Stimulated activated CD4-positive, alpha-beta T cell treated with anti-CD3 and anti-CD28 coated beads, TNF-alpha, amount 100 ng/mL, for 48 hours (primary cell): ENCODE results near the gene AXIN1.
A peak's percentile ranks its signal among the peaks of the same experiment; 100 is the strongest.
"Not testable (repeated sequence)": the region's sequence is repeated elsewhere in the genome, so short reads cannot be mapped to it uniquely, and the experiment has no call there.

Experiments
- DNase-seq, 3 donors: peaks; one replicate each; pipeline ENCODE4 v3.0.0-alpha.2; 2020; ENCODE audit warnings: low read depth in 3 of 3

The AXIN1 gene

DNA sequence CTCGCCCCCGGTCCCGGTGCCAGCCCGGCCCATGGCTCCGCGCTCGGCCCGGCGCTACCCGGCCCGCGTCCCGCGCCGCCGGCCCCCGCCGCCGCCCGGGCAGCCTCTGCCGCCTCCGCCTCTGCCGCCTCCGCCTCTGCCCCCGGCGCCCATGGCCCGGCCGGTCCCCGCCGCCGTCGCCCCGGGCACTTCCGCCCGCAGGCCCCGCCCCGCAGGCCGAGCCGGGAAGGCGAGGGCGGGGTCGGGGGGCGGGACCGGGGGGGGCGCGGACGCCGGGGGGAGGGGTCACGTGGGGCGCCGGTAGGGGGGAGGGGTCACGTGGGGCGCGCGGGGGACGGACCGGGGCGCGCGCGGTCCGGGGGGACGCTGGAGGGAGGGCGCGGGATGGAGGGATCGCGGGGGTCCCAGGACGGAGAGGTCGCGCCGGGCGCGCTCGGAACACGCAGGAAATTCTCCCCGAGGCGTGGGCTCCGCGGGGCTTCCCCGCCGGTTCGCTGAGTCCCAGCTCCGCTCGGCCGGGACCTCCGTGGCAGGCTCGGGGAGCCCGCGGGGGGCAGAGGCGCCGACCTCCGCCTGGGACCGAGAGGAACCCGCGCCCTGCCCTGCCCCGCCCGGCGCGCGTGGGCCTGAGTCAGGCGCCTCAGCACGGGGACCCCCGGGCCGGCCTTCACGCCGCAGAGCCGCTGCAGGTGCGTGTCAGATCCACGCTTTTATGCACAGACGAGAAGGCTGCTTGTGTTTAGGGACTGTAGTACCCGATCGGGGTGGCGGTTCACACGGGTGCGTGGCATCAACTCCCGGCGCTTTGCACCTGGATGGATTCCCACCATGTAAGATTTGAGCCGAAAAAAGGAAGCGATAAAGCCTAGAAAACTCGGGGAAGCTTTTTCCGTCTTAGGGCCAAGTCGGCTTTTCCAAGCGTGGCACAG lies 29.5 kb upstream of the AXIN1 start, which contains the start of gene PGAP6:
PGAP6 (minus strand) TSS at position 190 of the 929 bp plus-strand sequence; CDS start at position 33, 157 bp downstream.
- peak in 2 of 3 donors; percentile 45 to 51 for DNase-seq

DNA sequence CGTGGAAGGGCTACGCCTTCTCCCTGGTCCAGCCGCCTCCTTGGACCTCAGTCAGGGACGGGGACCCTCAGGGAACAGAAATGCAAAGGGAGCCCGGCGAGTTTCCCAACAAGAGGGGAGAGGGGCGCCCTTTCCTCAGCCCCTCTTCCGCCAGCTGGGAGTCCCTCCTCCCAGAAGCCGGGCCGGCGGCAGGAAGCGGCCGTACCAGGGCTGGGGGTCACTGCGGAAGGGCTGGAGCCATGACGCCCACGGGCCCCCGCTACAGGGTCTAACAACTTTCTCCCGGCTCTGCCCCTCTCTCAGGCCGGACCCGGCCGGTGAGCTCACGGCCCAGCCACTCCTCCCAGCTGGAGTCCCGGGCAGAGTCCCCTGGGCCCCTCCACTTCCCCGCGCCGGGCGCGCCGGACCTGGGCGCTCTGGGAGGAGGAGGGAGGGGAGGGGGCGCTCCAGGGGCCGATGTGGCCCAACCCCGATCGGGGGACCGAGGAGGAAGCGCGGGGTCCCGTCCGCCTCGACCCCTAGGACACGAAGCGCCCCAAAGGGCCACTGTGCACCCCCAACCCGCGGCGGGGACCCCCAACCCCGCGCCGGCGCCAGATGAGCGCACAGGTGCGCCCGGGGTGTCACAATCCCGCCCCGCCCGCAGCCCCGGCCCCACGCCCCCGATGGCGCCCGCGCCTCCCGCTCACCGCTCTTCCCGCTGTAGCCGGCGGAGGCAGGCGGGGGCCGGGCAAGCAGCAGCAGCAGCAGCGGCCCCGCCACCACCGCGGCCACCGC lies 28.7 kb upstream of the AXIN1 start:
- DNase-seq, result no peak

DNA sequence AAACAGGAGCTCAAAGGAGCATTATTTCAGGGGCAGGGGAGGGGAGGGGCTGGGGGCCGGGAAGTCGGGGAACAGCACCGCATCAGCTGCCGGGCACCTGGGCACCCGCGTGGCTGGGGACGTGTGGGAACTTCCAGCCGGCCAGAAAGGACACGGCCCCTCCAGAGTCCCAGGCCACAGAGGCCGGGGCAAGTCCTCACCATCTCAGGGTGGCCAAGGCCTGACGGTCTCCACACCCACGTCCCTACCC lies 28.2 kb upstream of the AXIN1 start:
- DNase-seq, result no peak

DNA sequence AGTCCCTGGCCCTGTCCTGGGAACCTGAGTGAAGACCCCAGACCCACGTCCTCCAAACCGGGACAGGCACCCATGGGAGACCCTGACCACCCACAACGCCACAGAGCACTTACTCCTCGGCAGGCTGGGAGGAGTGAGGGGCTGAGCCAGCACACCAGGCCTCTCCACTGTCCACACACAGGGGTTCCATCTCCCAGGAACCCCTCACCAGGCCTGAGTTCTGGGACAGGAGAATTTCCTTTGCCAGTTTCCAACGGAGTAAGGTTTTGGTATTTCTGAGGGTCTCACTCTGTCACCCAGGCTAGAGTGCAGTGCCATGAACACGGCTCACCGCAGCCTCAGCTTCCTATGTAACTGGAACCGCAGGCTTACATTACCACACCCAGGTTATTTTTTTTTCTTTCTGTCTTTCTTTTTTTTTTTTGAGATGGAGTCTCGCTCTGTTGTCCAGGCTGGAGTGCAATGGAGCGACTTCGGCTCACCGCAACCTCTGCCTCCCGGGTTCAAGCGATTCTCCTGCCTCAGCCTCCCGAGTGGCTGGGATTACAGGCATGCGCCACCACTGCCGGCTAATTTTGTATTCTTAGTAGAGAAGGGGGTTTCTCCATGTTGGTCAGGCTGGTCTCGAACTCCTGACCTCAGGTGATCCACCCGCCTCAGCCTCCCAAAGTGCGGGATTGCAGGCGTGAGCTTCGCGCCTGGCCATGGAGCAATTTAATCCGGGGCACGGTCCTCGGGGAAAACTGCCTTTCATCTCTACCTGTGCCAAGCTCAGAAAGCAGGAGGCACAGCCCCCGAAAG lies 27.6 kb upstream of the AXIN1 start:
- no peak for DNase-seq

DNA sequence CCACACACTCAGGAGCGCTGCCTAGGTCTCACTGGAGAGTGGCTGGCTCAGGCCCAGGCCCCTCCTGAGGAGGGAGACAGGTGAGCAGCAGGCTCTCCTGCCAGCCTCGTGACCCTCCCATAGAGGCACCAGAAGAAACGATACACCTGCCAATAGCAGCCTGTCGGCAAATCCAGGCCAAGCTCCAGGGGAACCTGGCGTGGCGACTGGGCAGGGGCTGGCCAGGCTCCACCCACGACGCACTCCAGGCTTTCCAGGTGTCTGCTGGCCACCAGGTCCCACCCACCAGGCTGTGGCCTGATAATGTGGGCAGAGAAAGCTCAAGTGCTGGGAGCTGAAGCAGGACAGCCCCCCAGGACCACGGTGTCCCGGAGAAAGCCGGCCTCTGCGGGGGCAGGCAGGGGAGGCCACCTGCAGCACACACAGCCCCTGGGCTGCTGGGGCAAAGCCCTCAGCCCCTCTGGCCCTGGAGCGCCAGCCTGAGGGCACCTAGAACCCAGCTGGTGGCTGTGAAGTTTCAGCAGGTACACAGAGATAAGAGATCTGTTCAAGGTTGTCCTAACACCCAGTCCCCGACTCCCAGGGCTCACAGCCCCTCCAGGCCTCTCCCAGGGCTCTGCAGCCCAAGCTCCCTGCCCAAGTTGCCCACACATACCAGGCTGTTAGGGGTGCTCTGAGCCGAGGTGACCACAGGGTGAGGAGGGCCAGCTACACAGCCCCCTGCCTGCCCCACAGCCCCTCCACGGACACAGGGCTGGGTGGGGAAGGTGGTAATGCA lies 26.8 kb upstream of the AXIN1 start:
- no peak for DNase-seq

DNA sequence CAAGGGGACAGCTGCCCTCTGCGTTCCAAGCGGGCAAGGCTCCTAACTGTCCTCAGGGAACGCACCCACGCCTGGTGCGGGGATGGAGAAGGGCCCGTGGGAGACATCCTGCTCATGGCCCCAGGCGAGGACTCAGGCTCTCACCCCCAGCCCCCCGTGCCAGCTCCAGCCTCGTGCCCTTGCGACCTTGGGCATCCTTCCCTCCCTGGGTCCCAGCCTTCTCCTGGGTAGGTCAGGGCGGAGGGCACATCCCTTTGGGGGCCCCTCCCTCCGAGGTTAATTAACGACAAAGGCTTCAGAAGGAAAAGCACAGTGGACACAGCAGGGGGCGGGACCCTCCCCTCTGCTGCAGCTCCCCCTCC lies 26.3 kb upstream of the AXIN1 start:
- DNase-seq, result no peak

DNA sequence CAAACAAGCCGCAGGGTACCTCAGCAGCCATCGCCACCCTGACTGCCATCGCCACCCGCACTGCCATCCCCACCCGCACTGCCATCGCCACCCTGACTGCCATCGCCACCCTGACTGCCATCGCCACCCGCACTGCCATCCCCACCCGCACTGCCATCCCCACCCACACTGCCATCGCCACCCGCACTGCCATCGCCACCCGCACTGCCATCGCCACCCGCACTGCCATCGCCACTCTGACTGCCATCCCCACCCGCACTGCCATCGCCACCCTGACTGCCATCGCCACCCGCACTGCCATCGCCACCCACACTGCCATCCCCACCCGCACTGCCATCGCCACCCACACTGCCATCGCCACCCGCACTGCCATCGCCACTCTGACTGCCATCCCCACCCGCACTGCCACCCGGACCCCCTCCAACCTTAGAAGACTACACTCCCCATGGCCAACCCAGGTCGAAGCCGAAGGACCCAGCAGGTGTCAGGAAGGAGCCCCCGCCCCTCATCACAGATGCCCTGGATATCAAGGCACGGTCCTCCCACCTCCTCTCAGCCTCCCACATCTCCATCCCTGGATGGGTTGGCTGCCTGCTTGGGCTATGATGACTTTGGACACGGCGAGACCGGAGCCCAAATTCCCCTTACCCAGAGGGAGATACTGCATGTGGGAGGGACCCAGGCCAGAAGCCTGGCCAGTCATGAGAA lies 25.7 kb upstream of the AXIN1 start:
- DNase-seq, result not testable (repeated sequence)

DNA sequence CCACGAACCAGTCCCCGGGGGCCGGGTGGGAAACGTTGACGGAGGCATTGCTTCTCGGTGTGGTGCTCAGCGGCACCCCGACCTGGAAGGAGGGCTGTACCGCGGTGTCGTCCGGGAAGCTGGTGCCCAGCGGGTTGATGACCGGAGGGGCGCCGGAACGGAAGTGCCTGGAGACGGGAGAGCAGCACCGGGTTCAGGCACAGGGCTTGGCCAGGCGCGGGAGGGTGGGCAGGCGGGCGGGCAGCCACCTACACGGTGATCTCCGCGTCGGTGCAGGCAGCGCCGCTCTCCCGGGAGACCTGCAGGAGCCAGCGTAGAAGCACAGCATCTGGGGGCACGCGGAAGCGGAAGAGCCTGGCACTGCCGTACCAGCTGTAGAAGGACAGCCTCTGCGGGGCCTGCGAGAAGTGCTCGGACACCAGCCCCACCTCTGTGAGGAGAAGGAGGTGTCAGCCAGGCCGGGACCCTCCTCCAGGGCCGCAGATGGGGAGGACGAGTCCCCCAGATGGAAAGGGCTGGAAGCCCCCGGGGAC lies 25.0 kb upstream of the AXIN1 start:
- DNase-seq, result no peak

DNA sequence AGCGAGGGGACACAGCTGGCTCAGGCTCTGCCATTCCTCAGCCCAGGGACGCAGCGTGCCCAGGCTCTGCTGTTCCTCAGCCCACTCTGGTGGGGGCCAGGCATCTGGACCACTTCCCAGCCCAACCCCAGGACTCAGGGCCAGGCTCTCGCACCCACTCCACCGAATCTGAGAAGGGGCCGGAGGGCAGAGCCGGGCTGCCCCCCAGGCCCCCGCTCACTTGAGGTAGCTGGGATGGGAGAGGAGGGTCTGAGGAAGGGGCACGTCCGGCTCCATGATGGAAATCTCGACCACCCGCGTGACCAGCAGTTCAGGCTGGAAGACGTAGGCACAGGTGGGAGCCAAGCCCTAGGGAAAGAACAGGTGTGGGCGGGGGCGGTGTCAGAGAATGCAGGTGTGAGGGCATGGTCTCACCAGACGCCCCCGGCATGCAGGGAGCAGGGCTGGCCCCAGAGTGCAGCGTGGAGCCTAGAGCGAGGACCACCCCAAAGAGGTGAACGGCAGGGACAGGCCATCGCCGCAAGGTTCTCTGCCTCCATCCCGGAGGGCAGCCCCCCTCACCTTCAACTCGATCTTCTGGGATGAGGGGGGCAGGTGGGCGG lies 24.4 kb upstream of the AXIN1 start:
- DNase-seq, result no peak

DNA sequence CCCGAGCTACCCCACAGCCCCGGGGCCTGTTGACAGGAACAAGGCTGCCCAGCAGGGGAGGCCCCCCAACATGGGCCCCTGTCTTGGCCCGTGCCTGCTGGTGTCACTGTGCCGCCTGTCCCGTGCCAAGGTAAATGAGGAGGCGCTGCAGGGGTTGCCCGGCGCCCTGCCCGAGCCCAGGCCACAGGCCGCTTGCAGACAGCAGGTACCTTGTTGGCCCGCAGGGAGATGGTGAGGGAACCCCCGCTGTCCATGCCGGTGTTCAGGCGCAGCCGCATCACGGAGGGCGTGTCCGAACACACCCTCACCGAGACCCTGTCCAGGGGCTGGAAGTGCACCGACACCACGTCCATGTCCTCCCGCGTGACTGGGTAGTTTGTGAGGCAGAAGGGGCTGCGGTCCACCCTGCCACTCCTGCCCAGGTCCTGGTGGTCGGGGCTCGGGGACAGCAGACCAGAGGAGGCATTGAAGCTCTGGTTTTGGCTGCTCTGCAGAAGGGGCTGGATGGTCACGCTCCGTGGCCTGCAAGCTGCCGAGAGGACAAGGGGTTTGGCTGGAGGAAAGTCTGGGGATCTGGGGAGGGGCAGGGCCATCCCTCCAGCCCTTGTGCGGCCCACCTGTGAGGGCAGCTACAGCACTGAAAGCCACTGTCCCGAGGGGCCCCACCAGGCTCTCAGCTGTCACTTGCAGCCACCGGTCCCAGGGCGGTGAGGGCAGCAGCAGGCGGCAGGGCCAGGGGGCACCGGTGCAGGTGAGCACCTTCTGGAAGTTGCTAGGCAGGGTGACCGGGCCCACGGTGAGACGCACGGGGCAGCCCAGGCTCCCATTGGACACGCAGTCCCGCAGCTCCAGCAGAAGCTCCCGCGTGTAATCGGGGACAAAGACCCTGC lies 23.6 kb upstream of the AXIN1 start:
- DNase-seq, result no peak

DNA sequence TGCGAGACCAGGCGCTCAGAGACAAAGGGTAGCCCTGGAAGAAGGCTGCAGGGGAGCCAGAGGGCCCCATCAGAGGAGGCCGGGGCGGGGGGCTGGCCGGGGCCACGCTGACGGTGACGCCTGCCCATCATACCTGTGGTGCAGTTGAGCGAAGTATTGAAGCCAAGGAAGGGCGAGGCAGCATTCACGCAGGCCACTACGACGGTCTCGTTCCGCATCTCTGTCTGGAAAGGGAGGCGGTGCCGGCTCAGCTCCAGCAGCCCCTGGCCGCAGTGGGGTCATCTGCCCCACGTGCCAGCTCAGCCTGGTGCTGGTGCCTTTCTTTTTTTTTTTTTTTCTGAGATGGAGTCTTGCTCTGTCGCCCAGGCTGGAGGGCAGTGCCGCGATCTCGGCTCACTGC lies 22.7 kb upstream of the AXIN1 start:
- DNase-seq, result no peak

DNA sequence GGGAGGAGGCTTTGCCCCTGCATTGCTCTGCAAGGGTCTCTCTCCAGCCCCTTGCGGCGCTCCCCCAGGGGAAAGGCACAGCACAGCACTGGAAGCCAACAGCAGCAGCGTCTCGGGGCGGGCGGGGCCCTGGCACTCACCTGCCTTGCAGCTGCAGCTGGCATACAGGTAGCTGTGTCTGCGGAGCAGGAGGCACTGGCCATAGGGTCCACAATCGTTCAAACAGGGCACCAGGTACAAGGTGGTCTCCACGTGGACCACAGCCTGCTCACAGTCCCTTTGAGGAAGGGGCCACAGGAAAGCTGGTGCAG lies 22.0 kb upstream of the AXIN1 start:
- no peak for DNase-seq

DNA sequence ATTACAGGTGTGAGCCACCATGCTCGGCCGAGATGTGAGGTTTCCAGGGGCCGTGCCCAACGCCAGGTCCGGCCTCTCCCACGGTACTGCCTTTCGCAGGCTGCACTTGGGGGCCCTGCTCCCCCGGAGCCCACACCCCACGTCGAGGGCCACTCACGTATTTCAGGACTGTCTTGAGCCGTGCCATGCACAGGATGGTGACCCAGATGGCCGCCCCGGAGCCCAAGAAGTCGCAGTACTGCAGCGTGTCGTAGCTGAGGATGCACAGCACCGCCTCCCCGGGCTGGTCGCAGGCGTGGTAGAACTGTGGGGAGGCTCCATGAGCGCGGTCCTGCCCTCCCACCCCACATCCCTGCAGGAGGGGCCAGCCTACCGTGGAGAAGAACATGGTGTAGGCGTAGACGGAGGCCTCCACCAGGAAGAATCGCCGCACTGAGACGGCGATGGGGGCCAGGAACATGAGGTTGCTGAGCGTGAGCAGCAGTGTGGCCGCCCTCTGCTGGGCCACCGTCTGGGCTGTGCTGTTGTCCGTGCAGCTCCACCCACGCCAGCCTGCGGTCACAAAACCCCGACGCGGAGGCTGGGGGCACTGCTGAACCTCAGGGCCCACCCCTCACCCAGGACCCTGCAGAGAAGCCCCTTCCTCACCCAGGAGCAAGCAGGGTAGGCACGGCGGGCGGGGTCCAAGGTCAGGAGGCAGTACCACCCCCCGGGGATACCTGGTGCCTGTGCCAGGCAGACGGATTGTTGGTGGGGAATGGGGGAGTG lies 21.5 kb upstream of the AXIN1 start:
- no peak for DNase-seq

DNA sequence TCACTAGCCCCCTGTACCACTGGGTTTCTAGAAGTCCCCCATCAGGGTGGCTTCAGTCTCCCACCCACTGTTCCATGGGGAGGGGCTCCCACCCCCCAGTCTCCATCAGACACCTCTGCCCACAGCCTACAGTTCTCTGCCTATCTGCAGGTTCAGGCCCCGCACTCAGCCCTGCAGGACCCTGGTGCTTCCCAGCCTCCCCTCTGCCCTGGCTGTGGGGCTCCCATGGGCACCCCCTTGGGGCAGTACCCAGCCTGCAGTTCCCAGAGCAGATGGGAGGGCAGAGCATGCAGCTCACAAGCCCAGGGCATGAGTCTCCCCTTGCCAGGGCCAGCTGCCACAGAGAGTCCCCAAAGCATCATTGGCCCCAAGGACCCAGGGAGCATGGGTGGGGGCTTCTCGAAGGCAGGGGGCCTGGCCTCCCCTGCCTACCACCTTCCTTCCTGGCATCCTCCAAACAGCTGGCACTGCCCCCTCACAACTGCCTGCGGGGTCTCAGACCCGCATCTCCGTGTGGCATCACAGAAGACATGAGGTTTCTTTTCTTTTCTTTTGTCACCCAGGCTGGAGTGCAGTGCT lies 20.6 kb upstream of the AXIN1 start:
- DNase-seq, result no peak

DNA sequence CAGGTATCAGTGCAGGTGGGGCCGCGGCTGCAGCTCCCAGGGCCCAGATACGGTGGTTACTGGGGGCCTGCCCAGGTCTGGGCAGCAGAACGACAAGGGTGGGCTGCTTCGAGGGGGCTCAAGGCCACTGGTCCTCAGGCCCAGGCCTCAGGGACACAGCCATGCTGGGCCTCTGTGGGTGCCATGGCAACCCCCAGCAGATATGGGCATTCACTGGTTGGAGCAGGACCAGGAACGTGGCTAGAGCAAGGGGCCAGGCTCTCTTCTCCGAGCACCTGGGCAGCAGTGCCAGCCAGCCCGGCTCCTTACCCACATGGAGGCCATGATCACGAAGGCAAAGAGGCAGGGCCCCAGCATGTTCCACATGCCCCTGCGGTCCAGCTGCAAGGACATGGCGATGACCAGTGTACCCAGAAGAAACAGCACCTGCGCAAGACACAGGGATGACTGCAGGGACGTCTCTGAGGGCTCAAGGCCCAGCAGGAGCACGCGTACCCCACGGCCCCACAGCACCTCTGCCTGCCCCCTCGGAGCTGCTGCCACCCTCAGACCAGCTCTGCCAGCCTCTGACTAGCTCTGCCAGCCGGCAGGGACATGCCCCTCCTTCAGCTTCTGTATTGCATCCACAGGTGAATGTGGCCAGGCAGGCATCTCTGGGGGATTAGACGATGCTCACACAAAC lies 19.9 kb upstream of the AXIN1 start:
- no peak for DNase-seq

DNA sequence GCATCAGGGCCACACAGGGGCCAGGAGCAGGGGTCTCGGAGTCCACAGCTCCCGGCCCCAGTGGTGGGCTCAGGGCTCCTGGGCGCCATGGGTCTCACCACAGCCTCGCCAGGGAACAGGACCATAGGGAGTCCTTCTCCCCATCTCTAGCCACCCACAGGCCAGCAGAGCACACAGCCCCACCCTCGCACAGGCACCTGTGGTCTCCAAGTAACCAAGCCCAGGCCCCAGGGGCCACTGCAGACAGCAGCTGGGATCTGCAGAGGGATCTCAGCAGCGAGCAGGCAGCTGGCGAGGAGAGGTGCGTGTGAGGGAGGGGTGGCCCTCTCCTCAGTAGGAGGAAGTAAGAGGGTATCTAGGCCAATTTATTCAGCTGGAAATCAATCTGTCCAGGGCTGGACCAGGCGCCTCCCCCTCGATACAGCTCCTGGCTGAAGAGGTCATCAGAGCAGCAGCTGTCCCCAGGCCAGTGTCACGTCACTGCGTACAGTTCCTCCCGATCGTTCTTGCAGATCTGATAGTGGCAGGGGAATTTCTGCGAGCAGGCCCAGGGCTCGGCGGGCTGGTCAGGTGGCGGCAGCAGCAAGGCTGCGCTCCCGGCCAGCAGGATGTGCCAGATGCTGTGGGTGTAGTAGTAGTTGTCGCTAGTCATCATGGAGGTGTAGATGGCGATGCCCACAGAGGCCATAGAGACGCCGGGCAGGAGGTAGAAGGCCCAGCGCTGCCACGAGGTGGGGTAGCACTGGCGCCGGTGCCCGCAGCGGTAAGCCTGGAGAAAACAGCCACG lies 19.2 kb upstream of the AXIN1 start:
- no peak for DNase-seq

DNA sequence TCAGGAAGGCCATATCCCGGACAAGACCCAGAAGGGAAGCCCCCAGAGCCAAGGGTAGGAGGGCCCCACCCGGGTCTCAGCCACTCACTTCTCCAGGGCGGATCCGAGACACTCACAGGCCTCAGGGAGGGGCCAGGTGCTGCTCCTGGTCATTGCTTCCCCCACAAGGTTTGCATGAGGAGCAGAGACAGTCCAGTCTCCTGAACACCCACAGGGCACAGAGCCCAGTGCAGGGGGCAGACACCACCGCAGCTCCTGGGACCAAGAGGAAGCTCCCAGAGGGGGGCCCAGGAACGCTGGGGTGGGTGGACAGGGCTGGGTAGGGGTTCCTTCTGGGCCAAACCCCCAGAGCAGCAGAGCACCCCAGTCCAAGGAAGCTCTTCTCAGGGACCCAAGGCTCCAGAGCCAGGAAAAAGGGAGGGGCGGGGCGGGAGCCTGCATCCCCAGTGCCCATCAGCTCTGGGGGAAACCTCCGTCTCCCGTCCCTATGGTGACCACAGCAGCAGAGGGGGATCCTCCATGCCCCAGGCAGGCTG lies 18.5 kb upstream of the AXIN1 start:
- DNase-seq, result no peak
